ENCODE measurements around the gene PPP1R15A.

- TF ChIP-seq CTCF (IDR thresholded peaks at IDR 0.05) (no peak), POLR2A (IDR thresholded peaks at IDR 0.05) (no peak)
Observed at GRCh38 chr19:48878196-48879024, 6.2 kb downstream of the PPP1R15A start.
